Measurements from ENCODE around the gene LGALS9B.
"Not testable (repeated sequence)": the region's sequence is repeated elsewhere in the genome, so short reads cannot be mapped to it uniquely, and the experiment has no call there.

The LGALS9B gene

DNA sequence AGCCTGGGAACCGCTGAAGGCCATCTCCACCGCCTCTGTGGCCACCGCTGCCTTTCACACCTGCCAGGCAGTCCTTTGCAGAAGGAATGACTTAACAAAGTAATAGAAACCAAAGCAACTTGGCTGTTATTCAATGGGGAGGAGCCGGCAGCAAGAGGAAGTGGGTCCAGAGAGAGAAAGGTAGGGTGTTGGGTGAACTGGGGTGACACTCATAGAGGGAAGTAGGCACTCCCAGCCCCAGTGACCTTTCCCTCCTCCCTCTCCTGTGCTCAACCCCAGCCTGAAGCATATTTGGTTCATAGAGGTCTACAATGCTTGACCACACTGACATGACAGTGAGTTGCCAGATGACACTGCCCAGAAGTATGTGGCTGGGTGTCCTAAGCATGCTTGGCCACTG lies at the start of gene LGALS9B:
TSS of gene LGALS9B (minus strand) at position 93 of the 400 bp plus-strand sequence. CDS start at position 24, 69 bp downstream.
- not testable (repeated sequence) for DNase-seq (ENCODE audit: low spot score)

DNA sequence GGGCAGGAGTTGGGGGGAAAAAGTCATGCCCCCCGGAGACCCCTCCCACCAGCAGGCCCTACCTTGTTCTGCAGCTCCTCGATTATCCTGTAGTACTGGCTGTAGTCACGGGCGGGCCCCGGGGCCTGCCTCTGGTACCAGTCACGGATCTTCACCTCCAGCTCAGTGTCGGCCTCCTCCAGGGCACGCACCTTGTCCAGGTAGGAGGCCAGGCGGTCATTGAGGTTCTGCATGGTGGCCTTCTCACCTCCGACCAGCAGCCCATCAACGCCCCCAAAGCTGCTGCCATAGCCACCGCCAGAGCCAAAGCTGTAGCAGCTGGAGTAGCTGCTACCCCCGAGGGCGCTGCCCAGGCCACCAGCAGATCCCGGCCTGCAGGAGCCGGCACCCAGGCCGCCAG lies 49.6 kb upstream of the LGALS9B start:
- DNase-seq (ENCODE audit: low spot score), result not testable (repeated sequence)

DNA sequence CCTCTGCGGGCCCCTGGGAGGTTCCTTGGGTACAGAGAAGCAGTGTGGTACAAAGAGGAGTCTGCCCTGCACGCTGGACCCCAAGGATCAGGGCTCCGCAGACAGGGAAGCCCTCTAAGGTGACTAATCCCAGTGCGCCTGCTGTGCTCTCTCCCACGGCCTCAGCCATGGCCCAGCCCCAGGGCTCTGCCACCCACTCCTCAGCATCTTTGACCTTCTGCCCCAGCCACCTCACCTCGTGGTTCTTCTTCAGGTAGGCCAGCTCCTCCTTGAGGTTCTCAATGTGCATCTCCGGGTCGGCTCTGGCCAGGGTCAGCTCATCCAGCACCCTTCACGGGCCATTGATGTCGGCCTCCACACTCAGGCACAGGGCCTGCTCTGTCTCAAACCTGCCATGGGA lies 47.8 kb upstream of the LGALS9B start:
- not testable (repeated sequence) for DNase-seq (ENCODE audit: low spot score)

DNA sequence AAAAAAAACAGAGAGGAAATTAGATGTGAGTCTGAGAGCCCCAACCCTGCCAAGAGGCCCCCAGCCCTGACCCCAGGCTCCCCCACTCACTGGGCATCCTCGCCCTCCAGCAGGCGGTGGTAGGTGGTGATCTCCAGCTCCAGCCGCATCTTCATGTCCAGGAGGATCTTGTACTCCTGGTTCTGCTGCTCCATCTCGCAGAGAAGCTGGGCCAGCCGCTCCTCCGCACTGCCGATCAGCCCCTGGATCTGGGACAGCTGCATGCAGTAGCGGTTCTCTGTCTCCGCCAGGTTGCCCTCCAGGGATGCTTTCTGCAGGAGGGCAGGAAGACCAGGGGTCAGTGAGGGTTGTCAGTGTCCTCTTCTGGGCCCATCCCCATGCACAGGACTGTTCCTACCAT lies 46.2 kb upstream of the LGALS9B start:
- DNase-seq (ENCODE audit: low spot score), result not testable (repeated sequence)

DNA sequence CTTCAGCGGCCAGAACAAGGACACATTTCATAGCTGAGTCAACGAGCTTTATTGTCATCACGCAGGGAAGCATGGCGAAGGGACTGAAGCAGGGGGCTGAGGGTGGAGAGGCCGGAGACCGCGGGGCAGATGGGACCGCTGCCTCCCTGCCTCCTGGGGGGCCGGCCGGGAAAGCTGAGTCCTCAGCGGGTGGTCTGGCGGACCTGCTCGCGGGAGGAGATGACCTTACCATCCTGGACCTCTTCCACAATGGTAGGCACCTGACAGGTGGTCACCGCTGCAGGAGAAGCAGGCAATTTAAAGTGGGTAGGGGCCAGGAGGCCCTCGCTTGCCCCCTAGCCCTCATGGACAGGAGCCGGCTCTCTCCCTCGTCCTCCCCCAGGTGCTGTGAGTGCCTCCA lies 45.0 kb upstream of the LGALS9B start:
- DNase-seq (ENCODE audit: low spot score), result not testable (repeated sequence)

DNA sequence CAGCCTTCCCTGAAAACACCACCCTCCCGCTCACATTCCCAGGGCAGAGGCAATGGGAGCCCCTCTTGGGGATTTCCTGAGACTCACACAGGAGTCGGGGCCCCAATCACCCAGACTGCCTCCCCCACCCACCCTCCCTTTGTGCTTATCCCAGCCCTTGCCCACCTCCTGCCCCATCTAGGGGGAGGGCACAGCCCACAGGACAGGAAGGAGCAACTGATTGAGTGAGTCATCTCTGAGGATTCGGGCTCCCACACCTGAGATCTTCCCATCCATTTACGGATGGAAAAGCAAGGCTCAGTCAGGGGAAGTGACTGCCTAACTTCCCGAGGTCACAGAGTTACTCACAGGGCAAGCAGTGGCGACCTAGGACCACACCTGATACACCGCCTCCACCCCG lies 44.4 kb upstream of the LGALS9B start:
- not testable (repeated sequence) for DNase-seq (ENCODE audit: low spot score)

DNA sequence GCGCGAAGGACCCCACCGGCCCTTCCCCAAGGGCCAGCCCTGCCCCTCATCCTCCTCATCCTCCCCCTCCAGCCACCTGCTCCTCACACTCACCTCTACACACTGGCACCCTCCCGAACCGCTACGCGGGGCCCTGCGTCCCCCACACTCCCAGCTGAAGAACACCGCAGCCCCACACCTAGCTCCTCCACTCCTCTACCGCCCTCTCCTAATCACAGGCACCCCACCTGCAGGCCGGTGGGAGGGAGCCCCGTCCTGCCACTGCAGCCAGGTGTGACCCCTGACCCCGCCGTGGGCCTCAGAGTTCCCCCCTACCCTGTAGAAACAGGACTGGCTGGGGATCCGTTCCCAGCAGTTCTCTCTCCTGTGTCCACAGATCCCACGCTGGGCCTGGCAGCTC lies 38.0 kb upstream of the LGALS9B start:
- DNase-seq (ENCODE audit: low spot score), result not testable (repeated sequence)

DNA sequence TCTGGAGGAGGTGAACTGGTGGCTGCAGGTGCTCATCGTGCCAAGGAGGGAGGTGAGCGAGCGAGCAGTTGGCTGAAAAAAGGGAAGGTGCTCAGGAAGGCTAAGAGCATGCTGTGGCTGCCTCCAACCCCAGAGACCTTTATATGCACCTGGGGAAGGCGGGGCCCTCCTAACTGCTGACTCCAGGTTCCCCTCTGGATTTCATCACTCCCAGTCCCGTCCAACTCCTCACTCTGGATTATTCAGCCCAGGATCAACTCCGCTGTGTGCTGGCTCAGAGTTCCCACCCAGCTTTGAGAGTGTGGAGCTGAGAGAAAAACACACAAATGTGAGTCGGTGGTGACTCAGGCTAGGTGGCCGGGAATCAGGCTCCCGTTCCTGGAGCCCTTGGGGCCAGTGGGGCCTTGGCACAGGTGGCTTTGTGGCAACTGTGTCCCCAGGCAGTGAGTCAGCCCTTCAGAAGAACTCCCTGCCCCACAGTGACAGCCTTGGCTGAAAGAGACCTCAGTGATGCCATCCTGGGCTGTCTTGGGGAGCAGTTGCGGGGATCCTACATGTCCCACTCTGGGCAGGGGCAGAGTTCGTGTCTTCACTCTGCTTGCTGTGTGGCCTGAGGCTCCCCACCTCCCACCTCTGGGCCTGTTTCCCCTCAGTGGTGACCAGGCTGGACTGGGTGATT lies 37.2 kb upstream of the LGALS9B start:
- DNase-seq (ENCODE audit: low spot score), result not testable (repeated sequence)

DNA sequence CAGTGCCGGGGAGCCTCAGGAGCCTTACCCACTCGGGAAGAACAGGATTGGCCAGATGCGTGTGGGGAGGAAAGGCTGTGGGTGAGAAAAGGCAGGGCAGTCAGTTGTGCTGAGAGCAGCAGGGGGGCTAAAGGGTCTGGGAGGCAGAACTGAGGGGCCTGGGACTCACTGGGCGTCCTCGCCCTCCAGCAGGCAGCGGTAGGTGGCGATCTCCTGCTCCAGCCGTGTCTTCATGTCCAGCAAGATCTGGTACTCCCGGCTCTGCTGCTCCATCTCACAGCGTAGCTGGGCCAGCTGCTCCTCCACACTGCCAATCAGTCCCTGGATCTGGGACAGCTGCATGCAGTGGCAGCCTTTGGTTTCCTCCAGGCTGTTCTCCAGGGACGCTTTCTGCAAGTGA lies 34.6 kb upstream of the LGALS9B start:
- DNase-seq (ENCODE audit: low spot score), result not testable (repeated sequence)

DNA sequence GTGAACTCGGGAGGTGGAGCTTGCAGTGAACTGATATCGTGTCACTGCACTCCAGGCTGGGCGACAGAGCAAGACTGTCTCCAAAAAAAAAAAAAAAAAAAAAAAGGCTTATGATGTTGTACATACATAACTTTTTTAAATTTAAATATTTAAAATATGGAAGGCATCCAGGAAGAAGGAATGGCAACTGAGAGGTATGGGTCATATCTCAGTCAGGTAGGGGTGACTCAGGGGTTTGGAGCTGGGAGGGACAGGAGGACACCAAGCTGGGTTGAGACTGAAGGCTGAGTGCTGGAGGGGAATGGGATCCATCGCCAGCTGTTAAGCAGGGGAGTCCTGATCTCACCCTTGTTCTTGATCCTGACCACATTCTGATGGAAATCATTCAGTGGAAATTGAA lies 33.0 kb upstream of the LGALS9B start:
- DNase-seq (ENCODE audit: low spot score), result not testable (repeated sequence)

DNA sequence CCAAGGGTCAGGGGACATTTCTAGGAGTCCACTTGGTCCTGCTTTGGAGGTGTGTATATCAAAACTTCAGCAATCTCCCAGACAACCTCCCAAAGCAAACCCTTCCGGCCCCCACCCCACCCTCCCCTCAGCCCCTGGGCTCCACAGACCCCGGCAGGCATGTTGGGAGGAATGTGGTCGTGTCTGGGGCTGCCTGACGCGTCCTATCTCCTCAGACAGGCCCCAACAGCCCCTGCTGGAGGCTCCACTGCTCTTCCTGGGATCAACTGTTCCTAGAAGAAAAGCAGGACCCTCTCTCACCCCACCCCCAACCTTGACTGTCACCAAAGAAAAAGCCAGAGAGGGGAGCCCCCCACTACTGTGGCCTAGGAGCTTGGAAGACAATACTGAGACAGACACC lies 28.1 kb upstream of the LGALS9B start:
- DNase-seq (ENCODE audit: low spot score), result not testable (repeated sequence)

DNA sequence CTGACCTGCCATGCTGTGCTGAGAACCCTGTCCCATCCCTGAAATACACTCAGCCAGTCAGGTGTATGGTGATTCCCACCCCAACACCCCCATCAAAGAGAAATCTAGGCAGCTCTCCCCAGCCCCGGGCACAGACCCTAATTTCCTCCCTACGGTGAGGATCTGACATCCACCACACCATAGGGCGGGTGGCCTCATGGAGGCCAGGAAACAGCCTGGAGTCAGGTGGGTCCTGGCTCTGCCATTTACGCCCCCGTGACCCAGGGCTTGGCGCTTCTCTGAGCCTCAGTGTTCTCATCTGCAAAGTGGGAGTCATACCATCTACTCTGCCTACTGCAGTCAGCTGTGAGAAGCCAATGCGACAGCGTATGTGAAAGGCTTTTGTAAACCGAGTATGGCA lies 27.4 kb upstream of the LGALS9B start:
- DNase-seq (ENCODE audit: low spot score), result not testable (repeated sequence)

DNA sequence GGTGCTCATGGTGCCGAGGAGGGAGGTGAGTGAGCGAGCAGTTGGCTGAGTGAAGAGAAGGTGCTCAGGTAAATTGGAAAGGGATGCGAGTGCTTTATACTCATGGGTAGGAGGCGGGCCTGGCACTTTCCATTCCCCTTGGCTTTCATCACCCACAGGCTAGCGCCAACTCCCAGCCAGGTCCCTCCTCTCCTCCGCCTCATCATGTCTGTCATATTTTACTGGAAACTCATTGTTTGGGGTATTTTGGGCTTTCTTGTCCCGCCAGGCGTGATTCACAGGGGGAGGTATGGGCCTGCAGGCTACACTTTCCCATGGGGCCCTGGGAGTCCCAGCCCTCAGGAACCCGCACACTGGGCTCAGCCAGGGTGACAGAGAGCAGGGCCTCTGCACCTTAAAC lies 26.8 kb upstream of the LGALS9B start:
- not testable (repeated sequence) for DNase-seq (ENCODE audit: low spot score)

DNA sequence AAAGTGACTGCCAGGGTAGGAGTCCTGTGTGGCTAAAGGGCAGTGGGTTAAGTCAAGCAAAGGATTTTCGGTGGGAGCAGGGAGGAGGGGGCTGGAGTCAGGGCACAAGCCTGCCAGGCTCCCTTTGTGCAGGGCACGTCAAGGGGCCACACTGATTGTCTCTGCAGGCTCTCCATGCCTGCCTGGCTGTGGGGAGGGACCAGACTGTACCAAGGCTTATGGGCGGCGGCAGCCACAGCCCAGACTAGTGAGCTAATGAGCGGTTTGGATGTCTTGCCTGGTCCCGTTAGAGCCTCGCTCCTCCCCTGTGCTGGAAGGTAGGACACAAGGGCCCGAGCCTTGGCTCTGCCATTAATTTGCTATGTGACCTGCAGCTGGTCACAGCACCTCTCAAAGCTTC lies 25.6 kb upstream of the LGALS9B start:
- DNase-seq (ENCODE audit: low spot score), result not testable (repeated sequence)

DNA sequence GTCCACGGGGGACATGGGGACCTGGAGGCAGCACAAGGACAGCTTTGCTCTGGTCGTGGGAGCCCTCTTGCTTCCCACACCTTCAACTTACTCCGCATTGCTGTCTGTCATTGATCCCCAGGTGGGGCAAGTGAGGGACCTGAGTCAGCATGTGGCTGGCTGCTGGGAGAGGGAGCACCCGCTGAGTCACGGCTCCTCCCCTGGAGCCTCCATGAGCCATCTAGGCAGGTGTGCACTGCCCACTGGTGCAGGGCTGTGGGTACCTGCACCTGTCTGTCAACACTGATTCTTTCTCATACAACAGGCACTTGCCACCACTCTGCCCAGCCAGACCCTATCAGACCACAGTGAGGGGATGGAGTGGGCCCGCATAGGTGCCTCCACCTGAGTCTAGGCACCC lies 24.8 kb upstream of the LGALS9B start:
- not testable (repeated sequence) for DNase-seq (ENCODE audit: low spot score)

DNA sequence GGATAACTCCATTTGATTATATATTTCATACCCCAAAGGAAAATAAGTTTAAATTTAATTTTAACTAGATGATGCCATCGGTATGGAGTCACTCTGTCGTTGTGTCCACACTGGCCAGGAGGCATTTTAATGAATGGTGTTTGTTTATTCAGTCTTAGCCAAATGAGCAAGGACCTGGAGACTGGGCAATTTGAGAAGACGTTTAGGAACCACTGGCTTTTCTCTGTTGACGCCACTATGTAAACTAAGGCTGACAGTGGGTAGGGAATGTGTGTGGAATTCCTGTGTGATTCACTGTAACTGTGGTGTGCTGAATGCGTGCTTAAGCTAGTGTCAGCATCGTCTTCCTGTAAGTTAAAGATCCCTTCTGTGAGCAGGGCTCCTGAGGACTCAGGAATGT lies 17.6 kb upstream of the LGALS9B start:
- DNase-seq (ENCODE audit: low spot score), result peak; percentile 6

DNA sequence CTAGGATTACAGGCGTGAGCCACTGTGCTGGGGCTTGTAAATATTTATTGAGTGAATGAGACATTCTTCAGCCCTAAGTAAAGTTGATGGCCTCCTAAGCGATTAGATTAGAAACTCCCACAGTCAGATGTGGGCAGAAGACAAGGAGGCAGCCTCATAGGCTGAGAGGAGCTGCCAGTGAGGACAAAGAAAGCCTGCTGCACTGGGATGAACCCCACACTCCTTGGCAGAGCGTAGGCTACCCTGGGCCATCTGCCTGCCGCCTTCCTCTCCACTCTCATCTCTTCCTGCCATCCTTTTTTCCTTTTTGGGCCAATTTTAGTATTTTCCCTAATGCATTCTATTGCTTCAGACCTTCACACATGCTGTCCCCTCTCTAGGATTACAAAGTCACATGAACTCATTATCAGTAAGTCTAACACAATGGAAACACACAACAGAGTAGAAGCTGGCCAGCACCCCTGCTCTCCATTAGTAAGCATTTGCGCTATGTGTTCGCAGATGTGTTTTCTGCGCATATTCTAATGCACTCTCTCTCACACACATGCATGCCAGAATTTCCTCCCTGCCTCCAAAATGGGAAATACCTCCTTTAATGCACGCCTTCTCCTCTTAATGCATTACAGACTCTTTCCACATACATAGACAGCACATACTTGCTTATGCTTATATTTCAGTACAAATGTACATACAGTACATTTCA lies 12.7 kb upstream of the LGALS9B start:
- not testable (repeated sequence) for DNase-seq (ENCODE audit: low spot score)

DNA sequence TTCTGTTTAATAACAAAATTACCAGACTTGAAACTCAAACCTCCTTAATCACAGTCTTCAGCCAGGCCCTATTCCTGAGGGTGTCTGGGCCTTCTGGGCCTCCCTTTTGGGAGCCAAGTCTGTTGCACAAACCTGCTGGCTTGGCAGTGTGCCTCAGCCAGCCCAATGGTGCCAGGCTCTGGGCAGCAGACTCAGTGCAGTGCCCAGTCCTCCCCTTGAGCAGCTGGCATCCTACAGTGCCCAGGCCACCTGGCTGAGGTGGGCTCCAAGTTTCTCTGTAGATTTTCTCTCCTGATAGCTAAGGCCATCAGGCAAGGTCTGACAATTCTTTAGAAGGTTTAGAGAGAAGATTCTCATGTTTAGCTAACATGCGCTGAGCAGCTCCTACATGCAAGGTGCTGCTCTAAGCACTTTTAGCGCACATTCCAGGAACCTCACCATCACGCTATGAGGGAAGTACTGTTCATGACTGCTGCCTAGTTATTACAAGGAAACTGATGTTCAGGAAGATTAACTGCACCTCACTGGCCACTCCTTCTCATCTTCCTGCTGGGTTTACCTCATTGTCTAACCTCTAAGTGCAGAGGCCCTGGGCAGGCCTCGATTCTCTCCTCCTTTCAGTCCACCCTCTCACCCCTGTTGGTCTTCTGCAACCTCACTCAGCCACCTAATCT lies 10.2 kb upstream of the LGALS9B start:
- not testable (repeated sequence) for DNase-seq (ENCODE audit: low spot score)

DNA sequence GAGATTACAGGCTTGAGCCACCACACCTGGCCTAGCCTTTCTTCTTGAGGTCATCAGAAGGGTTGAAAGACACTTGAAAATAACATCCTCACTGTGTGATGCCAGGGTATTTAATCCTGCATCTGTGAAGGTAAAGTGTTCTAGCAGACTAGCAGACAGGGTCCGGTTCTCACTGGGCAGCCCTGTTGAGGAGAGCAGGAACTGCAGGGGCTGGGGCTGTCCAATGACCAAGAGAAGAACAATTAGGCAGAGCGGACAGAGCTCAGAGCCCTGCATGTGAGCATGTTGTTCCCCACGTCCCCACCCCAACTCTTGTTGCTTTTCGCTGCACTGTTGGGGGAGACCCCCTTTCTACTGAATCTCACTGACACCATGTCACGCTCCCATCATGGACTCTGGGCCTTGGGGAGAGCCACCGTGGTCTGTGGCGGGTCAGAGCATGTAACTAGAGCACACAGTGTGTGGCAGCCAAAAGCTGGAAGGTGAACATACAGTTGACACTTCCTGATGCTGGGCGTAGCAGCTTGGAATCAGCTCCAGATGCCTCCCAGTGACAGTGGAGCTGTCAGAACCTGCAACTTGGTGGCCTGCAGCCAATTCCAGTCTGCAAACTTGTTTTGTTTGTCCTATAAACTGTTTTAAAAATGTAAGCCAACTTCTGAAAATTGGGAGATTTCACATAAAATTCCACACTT lies 7.9 kb upstream of the LGALS9B start:
- not testable (repeated sequence) for DNase-seq (ENCODE audit: low spot score)

DNA sequence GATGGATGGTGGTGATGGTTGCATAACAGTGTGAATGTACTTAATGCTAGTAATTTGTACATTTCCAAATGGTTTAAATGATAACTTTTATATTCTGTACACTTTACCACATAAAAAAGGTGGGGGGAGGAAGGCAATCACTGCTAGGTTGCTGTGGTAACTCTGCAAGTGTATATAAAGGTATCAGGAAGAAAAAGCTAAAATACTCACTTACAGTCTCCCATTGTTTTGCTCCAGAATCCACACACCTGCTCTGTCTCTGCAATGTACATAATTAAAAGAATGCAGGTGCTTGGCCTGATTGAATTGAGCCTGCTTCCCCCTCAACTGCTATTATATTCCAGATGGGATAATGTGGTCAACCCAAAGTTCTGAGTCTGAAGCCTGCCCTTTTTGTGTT lies 6.7 kb upstream of the LGALS9B start:
- DNase-seq (ENCODE audit: low spot score), result not testable (repeated sequence)

DNA sequence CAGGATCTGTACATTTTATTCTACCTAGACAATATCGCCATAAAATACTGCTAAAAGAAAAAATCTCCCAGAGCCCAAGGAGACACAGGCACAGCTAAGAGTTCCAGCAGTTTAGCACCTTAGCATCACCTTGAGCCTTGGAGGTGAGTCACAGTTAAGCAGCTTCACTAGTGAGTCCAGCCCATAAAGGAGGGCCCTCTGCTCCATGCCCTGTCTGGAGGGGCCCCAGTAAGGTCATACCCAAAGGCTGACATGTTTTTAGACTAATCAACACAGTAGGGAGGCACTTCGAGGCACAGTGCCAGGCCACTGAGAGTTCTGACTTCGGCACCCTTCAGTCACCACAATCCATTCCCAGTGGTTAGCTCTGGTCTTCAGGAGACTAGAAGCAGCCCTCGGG lies 2.6 kb upstream of the LGALS9B start:
- not testable (repeated sequence) for DNase-seq (ENCODE audit: low spot score)

DNA sequence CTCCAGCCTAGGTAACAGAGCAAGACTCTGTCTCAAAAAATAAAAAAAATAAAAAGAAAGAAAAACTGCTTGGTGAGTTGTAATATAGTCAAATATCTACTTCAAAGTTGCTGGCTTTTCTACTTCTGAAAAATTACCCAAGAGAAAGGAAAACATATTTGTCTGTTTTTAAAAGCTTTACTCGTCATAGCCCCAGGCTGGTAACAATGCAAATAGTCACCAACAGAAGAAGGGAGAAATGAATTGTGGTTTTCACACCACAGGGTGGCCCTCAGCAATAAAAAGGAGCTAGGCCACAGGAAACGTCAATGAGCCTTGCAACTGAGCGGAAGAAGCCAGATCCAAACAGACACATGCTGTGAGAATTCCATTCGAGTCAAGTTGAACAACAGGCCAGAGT lies 1.8 kb upstream of the LGALS9B start:
- not testable (repeated sequence) for DNase-seq (ENCODE audit: low spot score)

Data from hepatic stellate cell (primary cell).